ENCODE measurements around the gene SPTBN2.
"Not testable (repeated sequence)": the region's sequence is repeated elsewhere in the genome, so short reads cannot be mapped to it uniquely, and the experiment has no call there.

The SPTBN2 gene

DNA sequence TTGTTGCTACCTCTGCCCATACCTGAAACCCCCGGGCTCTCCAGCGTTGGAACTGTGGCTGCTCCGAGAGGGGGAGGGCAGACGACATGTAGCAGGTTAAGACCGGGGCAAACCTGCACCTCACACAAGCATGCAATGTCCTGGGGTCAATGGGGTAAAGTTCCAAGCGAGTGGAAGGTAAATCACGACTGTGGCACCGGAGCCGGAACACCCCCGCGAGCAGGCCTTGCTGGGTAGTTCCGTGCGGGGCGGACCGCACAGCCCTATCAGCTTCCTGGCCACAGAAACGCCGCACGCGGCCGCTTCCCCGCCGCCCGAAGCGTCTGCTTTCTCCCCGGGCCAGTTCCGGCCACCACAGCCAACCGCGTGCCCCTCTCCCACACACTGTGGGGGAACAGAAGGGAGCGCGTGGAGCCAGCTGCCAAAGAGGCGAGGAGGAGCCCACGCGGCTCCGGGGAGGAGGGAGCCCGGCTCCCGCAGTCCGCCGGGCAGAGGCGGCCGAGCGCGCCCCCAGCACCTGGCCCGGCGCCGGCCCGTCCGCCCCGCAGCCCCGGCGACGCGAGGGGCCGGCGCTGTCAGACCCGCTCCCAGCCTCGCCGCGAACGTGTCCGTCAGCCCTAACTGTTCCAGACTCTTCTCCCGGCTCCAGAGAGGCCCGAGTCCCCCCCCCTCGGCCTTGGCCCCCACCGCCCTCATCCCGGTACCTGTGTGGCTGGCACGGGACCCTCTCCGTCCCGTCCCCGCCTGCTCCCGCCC is 1.6 kb downstream of the SPTBN2 start:
- FAIRE-seq, result no peak
- DNase-seq (ENCODE audit: insufficient read length, low spot score), result peak; percentile 53
- TF ChIP-seq POLR2AphosphoS5 (IDR thresholded peaks at IDR 0.05; ENCODE audit: low read depth, low read length) (no peak), TAF1 (IDR thresholded peaks at IDR 0.05; ENCODE audit: low read depth, low read length) (no peak), POU2F2 (IDR thresholded peaks at IDR 0.05; ENCODE audit: low read depth, low read length) (no peak)

GRCh38 chr11:66725647-66726046 is 3.4 kb downstream of the SPTBN2 start:
- TF ChIP-seq PAX5 (IDR thresholded peaks at IDR 0.05; ENCODE audit: insufficient read depth, low read length, severe bottlenecking), result no peak
- TF ChIP-seq POLR2AphosphoS5 (IDR thresholded peaks at IDR 0.05; ENCODE audit: low read depth, low read length), result no peak
- no peak for TF ChIP-seq POLR2A (IDR thresholded peaks at IDR 0.05; ENCODE audit: low read depth, low read length)
- TF ChIP-seq TAF1 (IDR thresholded peaks at IDR 0.05; ENCODE audit: low read depth, low read length), result no peak
- no peak for TF ChIP-seq POU2F2 (IDR thresholded peaks at IDR 0.05; ENCODE audit: low read depth, low read length)
- no peak for TF ChIP-seq SPI1 (IDR thresholded peaks at IDR 0.05; ENCODE audit: low read depth, low read length)
- FAIRE-seq, result no peak
- DNase-seq (ENCODE audit: insufficient read length, low spot score), result no peak

DNA sequence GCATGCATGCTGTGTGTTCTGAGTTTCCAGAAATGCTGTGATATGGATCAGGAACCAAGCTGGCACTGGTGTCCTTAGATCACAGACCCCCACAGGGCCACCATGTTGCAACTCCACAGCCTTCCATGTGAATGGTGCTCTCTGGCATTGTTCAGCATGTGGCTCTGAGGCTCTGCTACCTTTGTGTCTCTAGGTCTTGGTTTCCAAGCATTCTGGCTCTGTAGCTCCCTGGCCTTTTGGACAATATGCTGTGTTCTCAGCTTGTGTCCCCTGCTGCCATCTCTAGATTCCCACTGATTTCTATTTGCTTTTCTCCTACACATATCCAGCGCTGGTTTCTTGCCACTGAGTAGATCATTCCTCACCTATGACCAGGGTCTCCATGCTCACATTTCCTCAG is 3.9 kb downstream of the SPTBN2 start:
- FAIRE-seq (no peak), DNase-seq (ENCODE audit: insufficient read length, low spot score) (no peak)
- TF ChIP-seq POLR2A (IDR thresholded peaks at IDR 0.05; ENCODE audit: low read depth, low read length), result no peak
- TF ChIP-seq TAF1 (IDR thresholded peaks at IDR 0.05; ENCODE audit: low read depth, low read length), result no peak
- no peak for TF ChIP-seq SPI1 (IDR thresholded peaks at IDR 0.05; ENCODE audit: low read depth, low read length)
- TF ChIP-seq POU2F2 (IDR thresholded peaks at IDR 0.05; ENCODE audit: low read depth, low read length), result no peak
- no peak for TF ChIP-seq POLR2AphosphoS5 (IDR thresholded peaks at IDR 0.05; ENCODE audit: low read depth, low read length)

GRCh38 chr11:66724167-66724566 is 4.8 kb downstream of the SPTBN2 start:
- FAIRE-seq, result not testable (repeated sequence)

DNA sequence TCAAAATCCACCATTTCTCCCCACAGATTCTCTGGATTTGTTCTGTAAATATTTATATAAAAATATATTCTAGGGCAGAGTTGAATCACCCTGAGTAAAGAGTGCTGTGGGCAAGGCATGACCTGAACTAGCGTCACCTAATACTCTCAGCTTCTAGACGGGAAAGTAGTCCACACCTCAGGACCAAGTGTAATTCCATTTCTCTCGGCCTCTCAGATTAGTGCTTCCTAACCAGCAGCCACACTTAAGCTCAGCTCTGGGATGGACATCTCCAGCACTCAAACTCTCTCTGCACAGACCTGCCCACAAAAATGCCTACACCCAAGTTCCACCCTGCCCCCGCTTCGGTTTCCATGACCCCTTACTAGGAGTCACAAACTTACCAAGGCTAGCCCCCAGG is 5.3 kb downstream of the SPTBN2 start:
- FAIRE-seq (no peak), DNase-seq (ENCODE audit: insufficient read length, low spot score) (no peak)
- TF ChIP-seq POU2F2 (IDR thresholded peaks at IDR 0.05; ENCODE audit: low read depth, low read length) (no peak), POLR2A (IDR thresholded peaks at IDR 0.05; ENCODE audit: low read depth, low read length) (no peak), SPI1 (IDR thresholded peaks at IDR 0.05; ENCODE audit: low read depth, low read length) (no peak), PAX5 (IDR thresholded peaks at IDR 0.05; ENCODE audit: insufficient read depth, low read length, severe bottlenecking) (no peak), POLR2AphosphoS5 (IDR thresholded peaks at IDR 0.05; ENCODE audit: low read depth, low read length) (no peak), TAF1 (IDR thresholded peaks at IDR 0.05; ENCODE audit: low read depth, low read length) (no peak)

More at GRCh38 chr11:66724167-66724566, 4.8 kb downstream of the SPTBN2 start:
- not testable (repeated sequence) for DNase-seq (ENCODE audit: insufficient read length, low spot score)

DNA sequence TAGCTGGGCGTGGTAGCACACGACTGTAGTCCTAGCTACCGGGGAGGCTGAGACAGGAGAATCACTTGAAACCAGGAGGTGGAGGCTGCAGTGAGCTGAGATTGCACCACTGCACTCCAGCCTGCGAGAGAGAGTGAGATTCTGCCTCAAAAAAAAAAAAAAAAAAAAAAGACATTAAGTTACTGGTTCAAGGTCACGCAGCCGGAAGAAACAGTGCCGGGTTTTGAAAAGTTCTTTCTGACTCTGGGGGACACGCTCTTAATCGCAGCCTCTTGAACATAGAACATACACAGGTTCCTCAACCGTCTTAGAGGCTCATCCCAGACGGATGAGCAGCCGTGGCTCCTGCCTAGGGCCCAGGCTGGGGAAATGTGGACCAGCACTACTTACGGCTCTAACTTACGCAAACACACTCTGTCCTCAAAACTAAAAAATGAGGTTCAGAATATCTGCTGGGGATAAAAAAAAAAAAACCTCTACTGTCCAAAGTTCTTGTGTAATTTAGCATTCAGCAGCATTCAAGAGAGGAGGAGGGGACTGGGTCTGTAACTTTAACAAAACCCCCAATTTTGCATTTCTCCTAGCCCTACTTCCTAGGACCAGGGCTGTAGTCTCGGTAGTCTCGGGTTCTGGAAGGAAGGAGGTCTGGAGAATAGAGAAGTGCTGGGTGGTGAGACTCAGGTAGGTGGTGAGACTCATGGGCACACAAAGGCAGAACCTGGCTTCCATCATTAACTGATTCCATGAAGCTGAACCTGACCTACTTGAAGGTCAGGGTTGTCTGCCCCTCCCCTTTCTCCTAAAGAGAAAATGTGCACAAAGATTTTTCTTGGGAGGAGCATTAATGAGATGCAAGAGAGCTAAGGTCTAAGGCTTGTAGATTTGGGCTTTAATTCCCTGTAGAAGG is 6.0 kb downstream of the SPTBN2 start:
- DNase-seq (ENCODE audit: insufficient read length, low spot score) (no peak), FAIRE-seq (no peak)
- no peak for TF ChIP-seq POU2F2 (IDR thresholded peaks at IDR 0.05; ENCODE audit: low read depth, low read length)
- no peak for TF ChIP-seq POLR2A (IDR thresholded peaks at IDR 0.05; ENCODE audit: low read depth, low read length)
- no peak for TF ChIP-seq PAX5 (IDR thresholded peaks at IDR 0.05; ENCODE audit: insufficient read depth, low read length, severe bottlenecking)
- TF ChIP-seq SPI1 (IDR thresholded peaks at IDR 0.05; ENCODE audit: low read depth, low read length), result no peak
- no peak for TF ChIP-seq POLR2AphosphoS5 (IDR thresholded peaks at IDR 0.05; ENCODE audit: low read depth, low read length)
- no peak for TF ChIP-seq TAF1 (IDR thresholded peaks at IDR 0.05; ENCODE audit: low read depth, low read length)

DNA sequence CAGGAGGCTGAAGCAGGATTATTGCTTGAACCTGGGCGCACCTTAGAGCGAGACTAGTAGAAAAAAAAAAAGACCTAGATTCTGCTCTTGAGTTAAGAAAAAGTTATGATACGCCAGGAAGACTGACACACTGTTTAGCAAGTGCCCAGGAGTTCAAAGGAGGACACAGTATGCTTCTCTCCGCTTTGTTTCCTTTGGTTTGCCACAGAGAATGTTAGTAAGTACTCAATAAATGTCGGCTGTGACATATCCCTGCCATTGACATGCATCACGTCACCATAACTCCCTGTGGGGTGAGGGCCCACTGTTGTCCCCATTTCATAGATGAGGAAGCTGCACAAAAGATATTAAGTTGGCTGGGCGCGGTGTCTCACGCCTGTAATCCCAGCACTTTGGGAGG is 7.1 kb downstream of the SPTBN2 start:
- TF ChIP-seq SPI1 (IDR thresholded peaks at IDR 0.05; ENCODE audit: low read depth, low read length) (no peak), POLR2A (IDR thresholded peaks at IDR 0.05; ENCODE audit: low read depth, low read length) (no peak), POLR2AphosphoS5 (IDR thresholded peaks at IDR 0.05; ENCODE audit: low read depth, low read length) (no peak), TAF1 (IDR thresholded peaks at IDR 0.05; ENCODE audit: low read depth, low read length) (no peak), PAX5 (IDR thresholded peaks at IDR 0.05; ENCODE audit: insufficient read depth, low read length, severe bottlenecking) (no peak), POU2F2 (IDR thresholded peaks at IDR 0.05; ENCODE audit: low read depth, low read length) (no peak)
- DNase-seq (ENCODE audit: insufficient read length, low spot score), result no peak
- FAIRE-seq, result no peak

DNA sequence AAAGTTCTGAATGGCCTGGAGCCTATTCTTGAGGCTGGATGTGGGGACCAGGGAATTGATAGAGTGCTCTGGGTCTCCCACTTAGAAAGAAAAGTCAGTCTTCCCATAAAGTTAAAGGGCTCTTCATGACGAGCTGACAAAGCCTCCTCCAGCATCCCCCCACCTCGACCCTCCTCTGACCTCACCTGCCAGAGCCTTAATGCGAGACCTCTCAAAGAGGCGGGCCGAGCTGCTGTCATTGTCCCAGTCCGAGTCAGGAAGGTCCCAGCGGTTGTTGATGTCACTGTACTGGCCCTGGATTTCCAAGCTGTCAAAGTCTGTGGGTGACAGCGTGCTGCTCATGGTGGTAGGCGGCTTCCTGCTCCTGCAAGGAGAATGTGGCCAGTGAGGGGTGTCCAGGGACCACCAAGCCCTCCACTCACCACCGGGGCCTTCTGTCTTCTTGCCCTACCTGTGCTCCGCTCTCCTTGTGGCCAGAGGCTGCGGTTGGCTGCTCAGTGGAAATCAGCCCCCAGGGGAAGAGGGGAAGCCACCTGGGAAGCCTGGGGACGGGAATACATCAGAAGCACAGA is 8.0 kb downstream of the SPTBN2 start:
- DNase-seq (ENCODE audit: insufficient read length, low spot score) (no peak), FAIRE-seq (no peak)
- TF ChIP-seq POU2F2 (IDR thresholded peaks at IDR 0.05; ENCODE audit: low read depth, low read length), result no peak
- no peak for TF ChIP-seq TAF1 (IDR thresholded peaks at IDR 0.05; ENCODE audit: low read depth, low read length)
- no peak for TF ChIP-seq POLR2AphosphoS5 (IDR thresholded peaks at IDR 0.05; ENCODE audit: low read depth, low read length)
- TF ChIP-seq PAX5 (IDR thresholded peaks at IDR 0.05; ENCODE audit: insufficient read depth, low read length, severe bottlenecking), result no peak
- no peak for TF ChIP-seq SPI1 (IDR thresholded peaks at IDR 0.05; ENCODE audit: low read depth, low read length)
- TF ChIP-seq POLR2A (IDR thresholded peaks at IDR 0.05; ENCODE audit: low read depth, low read length), result no peak

DNA sequence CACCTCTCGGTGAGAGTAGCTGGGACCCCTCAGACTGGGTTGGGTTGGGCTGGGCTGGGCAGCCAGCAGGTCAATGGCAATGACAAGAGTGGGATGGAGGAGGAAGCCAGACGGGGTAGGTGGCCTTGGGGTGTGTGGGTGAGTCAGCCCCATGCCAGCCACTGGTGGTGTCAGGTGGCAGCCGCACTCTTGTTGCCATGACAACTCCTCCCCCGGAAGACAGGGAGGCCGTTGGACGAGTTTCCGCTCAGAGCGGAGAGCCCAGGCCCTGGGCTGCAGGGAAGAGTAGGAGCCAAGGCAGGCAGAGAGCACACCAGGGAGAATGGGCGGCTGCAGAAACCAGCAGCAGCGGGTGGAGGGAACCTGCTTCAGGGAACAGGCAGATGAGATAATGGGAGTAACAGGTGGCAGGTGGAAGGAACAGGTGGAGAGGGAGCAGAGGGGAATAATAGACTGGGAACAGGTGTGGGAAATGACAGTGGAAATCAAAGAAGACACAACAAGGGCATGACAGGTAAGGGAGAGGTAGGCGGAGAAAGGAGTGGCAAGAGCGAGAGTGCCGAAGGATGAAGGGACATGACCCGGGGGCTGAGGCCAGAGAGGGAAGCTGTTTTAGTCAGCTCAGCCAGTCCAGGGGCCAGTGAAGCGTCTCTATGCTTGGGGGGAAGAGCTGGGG is 8.7 kb downstream of the SPTBN2 start:
- FAIRE-seq (peak; percentile 75), DNase-seq (ENCODE audit: insufficient read length, low spot score) (no peak)
- TF ChIP-seq TAF1 (IDR thresholded peaks at IDR 0.05; ENCODE audit: low read depth, low read length) (no peak), POLR2AphosphoS5 (IDR thresholded peaks at IDR 0.05; ENCODE audit: low read depth, low read length) (no peak), POU2F2 (IDR thresholded peaks at IDR 0.05; ENCODE audit: low read depth, low read length) (no peak), PAX5 (IDR thresholded peaks at IDR 0.05; ENCODE audit: insufficient read depth, low read length, severe bottlenecking) (no peak), POLR2A (IDR thresholded peaks at IDR 0.05; ENCODE audit: low read depth, low read length) (no peak), SPI1 (IDR thresholded peaks at IDR 0.05; ENCODE audit: low read depth, low read length) (no peak)
